Transverse colon (tissue), 4 donors: ENCODE results near the gene NME3. TPM values are rescaled to one million over a fixed set of nuclear protein-coding genes. Genes with fewer than 3 reads are reported as not detected.
A peak's percentile ranks its signal among the peaks of the same experiment; 100 is the strongest.

Experiments
- DNase-seq: peaks from one replicate; pipeline ENCODE4 v3.0.0-alpha.2; 2019
- H3K27ac ChIP-seq, 4 donors: fragments of 200-600 bp; sonication (generic); 2 replicates each; pipeline ENCODE4 v1.5.1; 2016 to 2018; ENCODE audit warnings: inconsistent platforms in 4 of 4
- H3K27me3 ChIP-seq: fragments of 200-600 bp; sonication (generic); 2 replicates; pipeline ENCODE4 v1.5.1; 2017; ENCODE audit warnings: inconsistent platforms
- H3K36me3 ChIP-seq, 4 donors: fragments of 200-600 bp; sonication (generic); 2 replicates each; pipeline ENCODE4 v1.5.1; 2017 to 2019; ENCODE audit warnings: inconsistent platforms in 4 of 4
- H3K4me1 ChIP-seq, 4 donors: fragments of 200-600 bp; sonication (generic); 2 replicates each; pipeline ENCODE4 v1.5.1; 2017 to 2020; ENCODE audit warnings: inconsistent platforms in 4 of 4
- H3K4me3 ChIP-seq, 4 donors: fragments of 200-600 bp; sonication (generic); 1 replicate in 1 of 4; 2 replicates in 3 of 4; pipeline versions ENCODE4 v1.5.1 to v1.6.1; 2017 to 2019; ENCODE audit warnings: inconsistent platforms in 4 of 4
- H3K9me3 ChIP-seq, 2 donors: fragments of 200-600 bp; sonication (generic); 2 replicates each; pipeline ENCODE4 v1.5.1; 2017 to 2019; ENCODE audit warnings: inconsistent platforms in 2 of 2
- CTCF ChIP-seq, 5 experiments: fragments of 200-600 bp in 3 of 5; fragments of 450-650 bp in 2 of 5; sonication (generic) in 3 of 5; IDR thresholded peaks; 1 replicate in 2 of 5; 2 replicates in 3 of 5; pipeline ENCODE4 v1.5.1; 2016 to 2017; ENCODE audit warnings: antibody characterized with exemption in 5 of 5, inconsistent platforms in 3 of 5, mild to moderate bottlenecking in 2 of 5, moderate library complexity in 1 of 5
- EP300 ChIP-seq: sonication (generic); formaldehyde crosslinking; IDR thresholded peaks from one replicate; pipeline ENCODE4 v1.6.1; 2017; ENCODE audit warnings: antibody characterized with exemption, low read depth
- POLR2A ChIP-seq: fragments of 450-650 bp; IDR thresholded peaks from one replicate; pipeline ENCODE4 v1.6.1; 2016; ENCODE audit warnings: antibody characterized with exemption, mild to moderate bottlenecking, moderate library complexity
- POLR2AphosphoS5 ChIP-seq, 3 donors: sonication (generic); formaldehyde crosslinking; IDR thresholded peaks; one replicate each; pipeline ENCODE4 v1.6.1; 2016; ENCODE audit warnings: antibody characterized with exemption in 3 of 3
- WGBS, 2 donors: methylation state at CpG; one replicate each; pipeline ENCODE4 v1.1.5; 2018; ENCODE audit warnings: low coverage in 1 of 2; 5-methylcytosine and 5-hydroxymethylcytosine counted together
- in situ Hi-C, 4 donors: fragments of 200-750 bp; cut with MboI; loops; one replicate each; pipeline versions ENCODE4 v1.15.0 to v1.15.1; 2017; ENCODE audit warnings: low sequenced_read_pairs in 3 of 4, low pct_ligation_motif_present in 1 of 4, low pct_unique_long_range_greater_than_20kb in 1 of 4
- intact Hi-C: fragments of 100-400 bp; cut with DNase I; formaldehyde crosslinking; loops from one replicate; pipeline ENCODE4 v1.15.1; 2023; ENCODE audit warnings: low total_unique reads
- total RNA-seq, 4 donors: library from RNA; depleted of rRNA; stranded (reverse); fragments of >200 nt; gene quantifications; one replicate each; pipeline ENCODE4 v1.1.0, GENCODE V29; 2016

NME3 gene
- total RNA-seq, 4 donors from 2014 or later, result 116 to 286 (median 132) TPM

DNA sequence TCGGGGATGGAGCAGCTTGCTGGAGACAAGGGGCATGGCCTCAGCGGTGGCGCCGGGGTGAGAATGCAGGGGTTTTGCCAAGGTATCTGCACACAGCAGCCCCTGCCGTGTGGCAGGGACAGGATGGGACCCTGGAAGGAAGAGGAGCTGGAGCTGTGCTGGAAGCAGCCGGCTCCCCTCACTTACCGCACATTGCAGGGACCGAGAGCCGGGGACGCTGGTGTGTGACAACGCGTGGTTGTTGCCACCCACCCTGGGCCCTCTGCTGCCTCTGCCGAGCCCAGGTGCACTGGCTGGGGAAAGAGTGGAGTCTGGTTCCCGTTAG lies 14.5 kb upstream of the NME3 start:
- no peaks in the 10 kb centered on the region for H3K27me3 ChIP-seq
- no peak for DNase-seq
- in situ Hi-C loops (no loop called here), intact Hi-C loops (no loop called here)
- no peak overlapping the region for H3K27ac ChIP-seq
- no peaks in the 10 kb centered on the region for H3K36me3 ChIP-seq
- H3K9me3 ChIP-seq, result no peaks in the 10 kb centered on the region
- H3K4me1 ChIP-seq, result peaks cover 7 to 20% (median 18%) of the 10 kb centered on the region in 4 donors
- H3K4me3 ChIP-seq, result no peak overlapping the region
- WGBS, 2 donors, result 94% methylated on average over 14 of the region's 14 CpGs; no CpG with 5 or more reads in 1 of the 2 donors
- no peak for TF ChIP-seq POLR2AphosphoS5 (IDR thresholded peaks at IDR 0.05)
- TF ChIP-seq POLR2A, result no peak
- TF ChIP-seq CTCF (IDR thresholded peaks at IDR 0.05), result no peak
- no peak for TF ChIP-seq EP300

GRCh38 chr16:1784977-1785845 lies 13.9 kb upstream of the NME3 start:
- DNase-seq, result peak; percentile 7
- no peaks in the 10 kb centered on the region for H3K36me3 ChIP-seq
- H3K27ac ChIP-seq, result no peak overlapping the region
- in situ Hi-C loops (no loop called here), intact Hi-C loops (no loop called here)
- no peak for TF ChIP-seq EP300
- TF ChIP-seq CTCF (IDR thresholded peaks at IDR 0.05), result no peak
- no peak for TF ChIP-seq POLR2AphosphoS5 (IDR thresholded peaks at IDR 0.05)
- no peak for TF ChIP-seq POLR2A
- H3K4me3 ChIP-seq, result no peak overlapping the region
- 86 to 96% methylated on average over 4 to 25 of the region's 26 CpGs for WGBS, 2 donors
- H3K4me1 ChIP-seq, result peaks cover 7 to 24% (median 20%) of the 10 kb centered on the region in 4 donors
- H3K27me3 ChIP-seq, result no peaks in the 10 kb centered on the region
- no peaks in the 10 kb centered on the region for H3K9me3 ChIP-seq

DNA sequence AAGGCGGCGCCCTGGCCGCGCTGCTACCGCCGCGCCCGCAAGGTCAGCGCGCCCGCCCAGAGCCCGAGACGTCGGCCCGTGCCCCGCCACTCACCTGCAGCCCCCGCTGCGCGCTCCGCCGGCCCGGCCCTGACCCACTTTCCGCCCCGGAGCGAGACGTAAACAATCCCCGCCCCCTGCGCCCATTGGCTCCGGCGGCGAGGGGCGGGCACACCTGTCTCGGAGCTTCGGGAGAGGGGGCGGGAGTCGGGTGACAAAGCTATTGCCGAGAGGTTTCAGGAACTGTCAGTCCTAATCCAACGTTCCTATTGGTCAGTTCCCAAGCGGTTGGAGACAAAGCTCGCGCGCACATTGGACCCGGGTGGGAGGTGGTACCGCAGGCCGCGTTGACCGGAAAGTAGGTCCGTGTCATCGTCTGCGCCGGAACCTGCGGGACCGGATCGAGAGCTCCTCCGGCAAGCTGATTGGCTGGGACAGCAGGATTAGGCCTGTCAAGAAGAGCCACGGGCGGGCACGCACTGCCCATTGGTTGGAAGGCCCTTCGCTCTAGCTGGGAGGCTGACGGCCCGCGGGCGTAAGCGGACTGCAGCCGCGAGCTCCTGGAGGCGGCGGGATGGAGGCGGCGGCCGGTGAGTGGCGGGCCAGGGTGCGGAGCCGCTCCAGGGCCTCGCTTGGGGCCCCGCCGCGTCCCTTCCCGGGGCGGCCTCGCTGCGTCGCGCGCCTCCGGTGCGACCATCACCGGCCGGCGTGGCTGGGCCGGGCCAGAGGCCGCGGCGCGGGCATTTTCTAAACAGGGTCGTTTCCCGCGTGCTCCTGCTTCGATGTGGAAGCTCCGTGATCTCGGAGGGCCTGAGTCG lies 11.3 kb upstream of the NME3 start, which contains the start of the genes NUBP2 and SPSB3:
TSS of gene NUBP2 (plus strand) at position 553 of the 857 bp plus-strand sequence. CDS start at position 614, 61 bp downstream.
TSS of gene SPSB3 (minus strand) at position 164 of the 857 bp plus-strand sequence. CDS start 1,088 bp downstream, outside the sequence.
- intact Hi-C loops (no loop called here), in situ Hi-C loops (no loop called here)

More for the DNA sequence above, 11.3 kb upstream of the NME3 start, which contains the start of the genes NUBP2 and SPSB3:
- Histone ChIP-seq H3K4me3 (peak within 1 kb of the TSS; percentile 84 to 97 (median 94)), H3K36me3 (peaks cover 0 to 5% (median under 1%) of the 10 kb centered on the region in 4 donors), H3K4me1 (peaks cover 7 to 27% (median 21%) of the 10 kb centered on the region in 4 donors), H3K27ac (peak within 1 kb of the TSS; percentile 89 to 95 (median 94)), H3K9me3 (no peaks in the 10 kb centered on the region), H3K27me3 (no peaks in the 10 kb centered on the region)
- peak; percentile 100 for DNase-seq
- TF ChIP-seq POLR2A (peak; percentile 40), POLR2AphosphoS5 (IDR thresholded peaks at IDR 0.05) (peak; percentile 69 to 85 (median 79)), CTCF (IDR thresholded peaks at IDR 0.05) (no peak), EP300 (no peak)
- 1% methylated on average over 70 of the region's 102 CpGs; no CpG with 5 or more reads in 1 of the 2 donors for WGBS, 2 donors
